Suprapubic skin (tissue), 4 donors: ENCODE data around the gene LRP3. TPM values are rescaled to one million over a fixed set of nuclear protein-coding genes. Genes with fewer than 3 reads are reported as not detected.

Experiments used
- DNase-seq, 2 donors: peaks; one replicate each; pipeline ENCODE4 v3.0.0-alpha.2; 2019; ENCODE audit warnings: low spot score in 2 of 2
- H3K27ac ChIP-seq: fragments of 200-600 bp; sonication (generic); one replicate; pipeline ENCODE4 v1.5.1; 2019
- H3K27me3 ChIP-seq: fragments of 200-600 bp; sonication (generic); one replicate; pipeline ENCODE4 v1.5.1; 2019
- H3K36me3 ChIP-seq: fragments of 200-600 bp; sonication (generic); one replicate; pipeline ENCODE4 v1.5.1; 2019
- H3K4me1 ChIP-seq: fragments of 200-600 bp; sonication (generic); one replicate; pipeline ENCODE4 v1.5.1; 2019
- H3K4me3 ChIP-seq: fragments of 200-600 bp; sonication (generic); one replicate; pipeline ENCODE4 v1.5.1; 2019; ENCODE audit warnings: mild to moderate bottlenecking
- H3K9me3 ChIP-seq: fragments of 200-600 bp; sonication (generic); one replicate; pipeline ENCODE4 v1.5.1; 2019
- CTCF ChIP-seq, 2 donors: fragments of 200-600 bp in 1 of 2; fragments of 450-650 bp in 1 of 2; sonication (generic) in 1 of 2; IDR thresholded peaks; one replicate each; pipeline ENCODE4 v1.5.1; 2016 to 2019; ENCODE audit warnings: antibody characterized with exemption in 2 of 2, mild to moderate bottlenecking in 1 of 2, moderate library complexity in 1 of 2
- EP300 ChIP-seq: sonication (generic); formaldehyde crosslinking; IDR thresholded peaks from one replicate; pipeline ENCODE4 v1.6.1; 2017; ENCODE audit warnings: antibody characterized with exemption
- POLR2A ChIP-seq, 2 donors: fragments of 450-650 bp; IDR thresholded peaks; one replicate each; pipeline ENCODE4 v1.6.1; 2017; ENCODE audit warnings: antibody characterized with exemption in 2 of 2, mild to moderate bottlenecking in 2 of 2, moderate library complexity in 2 of 2
- POLR2AphosphoS5 ChIP-seq, 3 donors: sonication (generic); formaldehyde crosslinking; IDR thresholded peaks; one replicate each; pipeline ENCODE4 v1.6.1; 2017; ENCODE audit warnings: antibody characterized with exemption in 3 of 3
- WGBS: methylation state at CpG from one replicate; pipeline ENCODE4 v1.1.5; 2018; 5-methylcytosine and 5-hydroxymethylcytosine counted together
- total RNA-seq, 4 donors: library from RNA; depleted of rRNA; stranded (reverse); fragments of >200 nt; gene quantifications; one replicate each; pipeline ENCODE4 v1.1.0, GENCODE V29; 2016

Gene LRP3
- total RNA-seq, 4 donors from 2014 or later: 9.8 to 17.1 (median 14.0) TPM

- H3K4me3 ChIP-seq: no peak overlapping the region
- DNase-seq: no peak
- 93% methylated on average over 5 of the region's 6 CpGs for WGBS
- peaks cover 48% of the 10 kb centered on the region for H3K36me3 ChIP-seq
- no peaks in the 10 kb centered on the region for H3K9me3 ChIP-seq
- TF ChIP-seq POLR2AphosphoS5 (IDR thresholded peaks at IDR 0.05) (no peak), POLR2A (IDR thresholded peaks at IDR 0.05) (no peak), CTCF (IDR thresholded peaks at IDR 0.05) (no peak), EP300 (no peak)
- no peaks in the 10 kb centered on the region for H3K27me3 ChIP-seq
- no peak overlapping the region for H3K27ac ChIP-seq
- H3K4me1 ChIP-seq: no peaks in the 10 kb centered on the region
Observed at GRCh38 chr19:33203529-33203928, 9.4 kb downstream of the LRP3 start.

- TF ChIP-seq POLR2A (IDR thresholded peaks at IDR 0.05) (no peak), EP300 (no peak), CTCF (IDR thresholded peaks at IDR 0.05) (no peak), POLR2AphosphoS5 (IDR thresholded peaks at IDR 0.05) (no peak)
- whole genome bisulfite sequencing: 96% methylated on average over 26 of the region's 32 CpGs
- no peaks in the 10 kb centered on the region for H3K27me3 ChIP-seq
- H3K9me3 ChIP-seq: no peaks in the 10 kb centered on the region
- no peak overlapping the region for H3K4me3 ChIP-seq
- H3K36me3 ChIP-seq: peaks cover 48% of the 10 kb centered on the region
- DNase-seq: no peak
- no peak overlapping the region for H3K27ac ChIP-seq
- no peaks in the 10 kb centered on the region for H3K4me1 ChIP-seq
Observed at GRCh38 chr19:33204136-33204973, 10.2 kb downstream of the LRP3 start.

GRCh38 chr19:33205110-33205509 is 11.0 kb downstream of the LRP3 start:
- no CpG with 5 or more reads among the region's 27 CpGs for WGBS
- no peak for DNase-seq
- no peak for TF ChIP-seq POLR2AphosphoS5 (IDR thresholded peaks at IDR 0.05)
- TF ChIP-seq POLR2A (IDR thresholded peaks at IDR 0.05): no peak
- TF ChIP-seq EP300: no peak
- TF ChIP-seq CTCF (IDR thresholded peaks at IDR 0.05): no peak
- Histone ChIP-seq H3K4me3 (no peak overlapping the region), H3K27ac (no peak overlapping the region), H3K9me3 (no peaks in the 10 kb centered on the region), H3K27me3 (no peaks in the 10 kb centered on the region), H3K4me1 (no peaks in the 10 kb centered on the region), H3K36me3 (peaks cover 48% of the 10 kb centered on the region)

DNA sequence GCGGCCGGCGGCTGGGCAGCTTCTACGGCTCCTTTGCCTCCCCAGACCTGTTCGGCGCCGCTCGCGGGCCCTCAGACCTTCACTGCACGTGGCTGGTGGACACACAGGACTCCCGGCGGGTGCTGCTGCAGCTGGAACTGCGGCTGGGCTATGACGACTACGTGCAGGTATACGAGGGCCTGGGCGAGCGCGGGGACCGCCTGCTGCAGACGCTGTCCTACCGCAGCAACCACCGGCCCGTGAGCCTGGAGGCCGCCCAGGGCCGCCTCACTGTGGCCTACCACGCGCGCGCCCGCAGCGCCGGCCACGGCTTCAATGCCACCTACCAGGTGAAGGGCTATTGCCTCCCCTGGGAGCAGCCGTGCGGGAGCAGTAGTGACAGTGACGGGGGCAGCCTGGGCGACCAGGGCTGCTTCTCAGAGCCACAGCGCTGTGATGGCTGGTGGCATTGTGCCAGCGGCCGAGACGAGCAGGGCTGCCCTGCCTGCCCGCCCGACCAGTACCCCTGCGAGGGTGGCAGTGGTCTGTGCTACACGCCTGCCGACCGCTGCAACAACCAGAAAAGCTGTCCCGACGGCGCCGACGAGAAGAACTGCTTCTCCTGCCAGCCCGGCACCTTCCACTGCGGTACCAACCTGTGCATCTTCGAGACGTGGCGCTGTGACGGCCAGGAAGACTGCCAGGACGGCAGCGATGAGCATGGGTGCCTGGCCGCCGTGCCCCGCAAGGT is 11.6 kb downstream of the LRP3 start:
- no peak overlapping the region for H3K27ac ChIP-seq
- TF ChIP-seq POLR2A (IDR thresholded peaks at IDR 0.05) (no peak), EP300 (no peak), CTCF (IDR thresholded peaks at IDR 0.05) (no peak), POLR2AphosphoS5 (IDR thresholded peaks at IDR 0.05) (no peak)
- no peak overlapping the region for H3K4me3 ChIP-seq
- H3K36me3 ChIP-seq: peaks cover 48% of the 10 kb centered on the region
- H3K9me3 ChIP-seq: no peaks in the 10 kb centered on the region
- no peaks in the 10 kb centered on the region for H3K4me1 ChIP-seq
- WGBS: 94% methylated on average over 28 of the region's 64 CpGs
- H3K27me3 ChIP-seq: no peaks in the 10 kb centered on the region
- DNase-seq: no peak
